A673 (cell line): ENCODE measurements around the gene GUCD1.
"Not testable (repeated sequence)": the region's sequence is repeated elsewhere in the genome, so short reads cannot be mapped to it uniquely, and the experiment has no call there.

Experiments
- EZH2 ChIP-seq: fragments of 200-600 bp; sonication (generic); IDR thresholded peaks from 2 replicates; pipeline ENCODE4 v1.6.1; 2017; ENCODE audit warnings: borderline replicate concordance, low read depth, mild to moderate bottlenecking, mixed read lengths, antibody characterized with exemption, low read length; ENCODE audit not compliant: poor library complexity, severe bottlenecking
- TF ChIP-seq, protein P1 (sequence below): fragments of 300-800, 200-600 bp; sonication (generic); conservative IDR thresholded peaks from 2 replicates; pipeline ENCODE4 v1.5.1; 2017; ENCODE audit warnings: low read depth, mild to moderate bottlenecking, antibody characterized with exemption, low read length, moderate library complexity, mixed read lengths

GRCh38 chr22:24593559-24593835 is 38.6 kb upstream of the GUCD1 start:
- TF ChIP-seq, protein P1, sequence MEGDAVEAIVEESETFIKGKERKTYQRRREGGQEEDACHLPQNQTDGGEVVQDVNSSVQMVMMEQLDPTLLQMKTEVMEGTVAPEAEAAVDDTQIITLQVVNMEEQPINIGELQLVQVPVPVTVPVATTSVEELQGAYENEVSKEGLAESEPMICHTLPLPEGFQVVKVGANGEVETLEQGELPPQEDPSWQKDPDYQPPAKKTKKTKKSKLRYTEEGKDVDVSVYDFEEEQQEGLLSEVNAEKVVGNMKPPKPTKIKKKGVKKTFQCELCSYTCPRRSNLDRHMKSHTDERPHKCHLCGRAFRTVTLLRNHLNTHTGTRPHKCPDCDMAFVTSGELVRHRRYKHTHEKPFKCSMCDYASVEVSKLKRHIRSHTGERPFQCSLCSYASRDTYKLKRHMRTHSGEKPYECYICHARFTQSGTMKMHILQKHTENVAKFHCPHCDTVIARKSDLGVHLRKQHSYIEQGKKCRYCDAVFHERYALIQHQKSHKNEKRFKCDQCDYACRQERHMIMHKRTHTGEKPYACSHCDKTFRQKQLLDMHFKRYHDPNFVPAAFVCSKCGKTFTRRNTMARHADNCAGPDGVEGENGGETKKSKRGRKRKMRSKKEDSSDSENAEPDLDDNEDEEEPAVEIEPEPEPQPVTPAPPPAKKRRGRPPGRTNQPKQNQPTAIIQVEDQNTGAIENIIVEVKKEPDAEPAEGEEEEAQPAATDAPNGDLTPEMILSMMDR, result not testable (repeated sequence)
- TF ChIP-seq EZH2, result not testable (repeated sequence)
